Measurements from ENCODE around the gene AP1AR. TPM values are rescaled to one million over a fixed set of nuclear protein-coding genes. Genes with fewer than 3 reads are reported as not detected.

The AP1AR gene
- total and polyA plus RNA-seq, 8 donors, result 4.5 to 11.4 (median 8.0) TPM

GRCh38 chr4:112222219-112222955 lies 9.2 kb upstream of the AP1AR start:
- intact Hi-C loops (cut with DNase I), result no loop called here

DNA sequence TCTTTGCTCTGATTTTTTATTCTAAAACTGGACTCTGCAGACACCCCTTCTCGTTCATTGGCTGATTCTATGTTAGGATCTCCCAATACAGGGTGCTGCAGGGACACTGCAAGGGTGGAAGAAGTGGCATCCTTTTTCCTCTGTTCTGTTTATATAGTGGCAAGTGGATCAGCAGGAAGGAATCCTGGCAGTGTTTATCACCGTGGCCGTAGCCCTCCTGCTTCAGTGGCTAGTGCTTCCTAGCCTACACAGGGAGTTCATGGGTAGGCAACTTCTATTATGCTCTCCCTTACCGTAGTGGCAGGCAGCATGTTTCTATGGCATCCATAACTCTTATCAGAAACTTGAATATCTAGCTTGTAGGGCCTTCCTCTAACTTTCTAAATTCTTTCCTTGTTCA lies 6.4 kb upstream of the AP1AR start:
- no peak for ATAC-seq
- 37 to 42% methylated on average over 4 of the region's 4 CpGs for WGBS, 2 donors
- no peak overlapping the region for H3K27ac ChIP-seq
- H3K4me3 ChIP-seq, result no peak overlapping the region
- DNase-seq, result no peak
- H3K4me1 ChIP-seq, result no peaks in the 10 kb centered on the region
- FAIRE-seq, result no peak
- no peaks in the 10 kb centered on the region for H3K36me3 ChIP-seq
- no peaks in the 10 kb centered on the region for H3K27me3 ChIP-seq
- TF ChIP-seq, protein P1, sequence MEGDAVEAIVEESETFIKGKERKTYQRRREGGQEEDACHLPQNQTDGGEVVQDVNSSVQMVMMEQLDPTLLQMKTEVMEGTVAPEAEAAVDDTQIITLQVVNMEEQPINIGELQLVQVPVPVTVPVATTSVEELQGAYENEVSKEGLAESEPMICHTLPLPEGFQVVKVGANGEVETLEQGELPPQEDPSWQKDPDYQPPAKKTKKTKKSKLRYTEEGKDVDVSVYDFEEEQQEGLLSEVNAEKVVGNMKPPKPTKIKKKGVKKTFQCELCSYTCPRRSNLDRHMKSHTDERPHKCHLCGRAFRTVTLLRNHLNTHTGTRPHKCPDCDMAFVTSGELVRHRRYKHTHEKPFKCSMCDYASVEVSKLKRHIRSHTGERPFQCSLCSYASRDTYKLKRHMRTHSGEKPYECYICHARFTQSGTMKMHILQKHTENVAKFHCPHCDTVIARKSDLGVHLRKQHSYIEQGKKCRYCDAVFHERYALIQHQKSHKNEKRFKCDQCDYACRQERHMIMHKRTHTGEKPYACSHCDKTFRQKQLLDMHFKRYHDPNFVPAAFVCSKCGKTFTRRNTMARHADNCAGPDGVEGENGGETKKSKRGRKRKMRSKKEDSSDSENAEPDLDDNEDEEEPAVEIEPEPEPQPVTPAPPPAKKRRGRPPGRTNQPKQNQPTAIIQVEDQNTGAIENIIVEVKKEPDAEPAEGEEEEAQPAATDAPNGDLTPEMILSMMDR (IDR thresholded peaks at IDR 0.05), result no peak
- intact Hi-C loops (cut with DNase I), result no loop called here
- H3K9me3 ChIP-seq, result no peaks in the 10 kb centered on the region

More at GRCh38 chr4:112222219-112222955, 9.2 kb upstream of the AP1AR start:
- no peak overlapping the region for H3K4me3 ChIP-seq
- TF ChIP-seq, protein P1 (IDR thresholded peaks at IDR 0.05), result no peak
- H3K9me3 ChIP-seq, result no peaks in the 10 kb centered on the region
- no peaks in the 10 kb centered on the region for H3K4me1 ChIP-seq
- H3K27me3 ChIP-seq, result no peaks in the 10 kb centered on the region
- ATAC-seq (no peak), FAIRE-seq (no peak), DNase-seq (peak in 1 of 6 donors; percentile 65)
- 91 to 95% methylated on average over 43 of the region's 43 CpGs for WGBS, 2 donors
- no peak overlapping the region for H3K27ac ChIP-seq
- no peaks in the 10 kb centered on the region for H3K36me3 ChIP-seq

DNA sequence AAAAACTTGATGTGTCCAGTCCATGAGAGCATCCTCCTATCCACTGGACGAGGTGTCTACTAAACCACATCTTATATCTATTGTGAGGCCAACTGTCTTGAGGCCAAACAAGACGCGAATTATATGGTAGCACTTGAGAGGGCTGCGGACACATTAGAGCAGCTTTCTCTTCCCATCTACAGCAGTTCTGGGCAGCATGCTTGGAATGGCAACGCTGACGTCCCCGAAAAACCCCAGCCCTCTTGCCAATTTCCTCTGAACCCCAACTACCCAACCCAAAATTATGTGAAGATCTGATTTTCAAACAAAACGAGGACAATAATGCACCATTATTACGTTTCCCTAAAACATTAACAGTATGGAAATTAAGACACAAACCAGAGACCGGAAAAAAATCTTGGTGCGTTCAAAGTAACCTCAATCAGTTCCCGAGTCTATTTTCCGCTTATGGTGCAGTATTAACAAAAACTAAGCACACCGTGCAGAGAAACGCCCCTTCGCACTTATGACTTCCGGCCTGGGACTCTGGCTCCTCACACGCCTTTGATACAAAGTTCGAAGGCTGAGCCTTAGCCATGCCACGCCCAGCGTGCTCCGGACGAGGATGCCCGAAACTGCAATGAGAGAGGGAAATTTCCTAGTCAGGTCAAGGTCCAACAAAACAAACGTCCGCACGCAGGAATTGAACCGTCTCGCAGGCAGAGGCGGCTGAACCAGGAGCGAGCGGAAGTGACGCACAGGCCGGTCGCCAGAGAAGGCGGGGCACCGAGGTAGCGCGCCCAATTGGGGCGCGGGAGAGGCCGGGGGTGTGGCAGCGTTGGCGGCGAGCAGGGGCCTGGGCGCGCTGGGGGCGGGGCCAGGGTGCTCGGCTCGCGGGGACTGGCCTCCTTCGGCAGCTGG lies 458 bp upstream of the AP1AR start:
- H3K27ac ChIP-seq, result peak overlapping the region; percentile 92 to 97 (median 96)
- 1% methylated on average over 42 to 52 of the region's 52 CpGs for WGBS, 2 donors
- intact Hi-C loops (cut with DNase I), result loop anchor here in 1 of 3 donors (10.0 kb wide), 1 partner anchor 126 kb away; no protein-coding TSS in a partner anchor
- peak overlapping the region; percentile 89 to 97 (median 96) for H3K4me3 ChIP-seq
- no peaks in the 10 kb centered on the region for H3K9me3 ChIP-seq
- no peaks in the 10 kb centered on the region for H3K27me3 ChIP-seq
- peaks cover 0 to 16% (median 0%) of the 10 kb centered on the region in 3 donors for H3K4me1 ChIP-seq
- FAIRE-seq (peak; percentile 80), ATAC-seq (peak; percentile 95 to 98 (median 96)), DNase-seq (peak; percentile 98 to 99 (median 98))
- TF ChIP-seq, protein P1 (IDR thresholded peaks at IDR 0.05), result no peak
- no peaks in the 10 kb centered on the region for H3K36me3 ChIP-seq

DNA sequence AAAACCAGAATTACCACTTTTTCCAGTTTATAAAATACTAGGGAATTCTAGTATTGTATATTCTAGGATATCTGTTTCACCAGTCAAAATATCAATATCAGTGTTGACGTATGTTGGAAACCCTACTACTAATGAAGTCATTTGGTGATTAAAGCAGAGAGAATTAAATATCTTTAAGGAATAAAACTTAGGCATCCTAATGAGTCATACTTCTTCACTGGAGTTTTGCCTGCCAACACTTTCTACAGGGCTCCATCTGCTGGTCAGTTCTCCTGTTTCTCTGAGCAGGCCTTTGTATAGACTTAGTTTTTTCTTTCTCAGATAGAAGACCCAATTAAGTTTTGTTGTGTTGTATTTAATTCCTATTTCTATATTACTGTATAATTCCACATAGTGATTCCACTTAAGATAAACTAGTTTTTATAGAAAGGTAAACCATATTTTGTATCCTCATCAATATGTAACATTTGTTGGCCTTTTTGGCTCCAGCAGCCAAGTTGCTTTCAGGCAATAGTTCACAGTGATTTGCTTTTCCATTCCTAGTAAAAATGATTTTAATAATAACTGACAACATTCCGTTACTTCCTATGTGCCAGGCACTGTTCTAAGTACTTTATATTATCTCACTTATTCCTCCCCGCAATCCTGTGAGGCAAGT lies 3.5 kb downstream of the AP1AR start:
- intact Hi-C loops (cut with DNase I), result loop anchor here in 1 of 3 donors (10.0 kb wide), 1 partner anchor 130 kb away; no protein-coding TSS in a partner anchor
- WGBS, 2 donors, result 40 to 46% methylated on average over 3 of the region's 3 CpGs
- H3K4me3 ChIP-seq, result no peak overlapping the region
- H3K9me3 ChIP-seq, result no peaks in the 10 kb centered on the region
- ATAC-seq (no peak), FAIRE-seq (peak; percentile 94), DNase-seq (peak in 3 of 6 donors; percentile 47 to 71 (median 67))
- peaks cover 0 to 16% (median 0%) of the 10 kb centered on the region in 3 donors for H3K4me1 ChIP-seq
- H3K27ac ChIP-seq, result no peak overlapping the region
- no peaks in the 10 kb centered on the region for H3K27me3 ChIP-seq
- TF ChIP-seq, protein P1 (IDR thresholded peaks at IDR 0.05), result peak; percentile 39 to 54 (median 50)
- H3K36me3 ChIP-seq, result no peaks in the 10 kb centered on the region

All from pancreas (tissue), 10 donors.